HK-2 (cell line): ENCODE results near the gene DNAJC10.

ENCODE experiments used
- DNase-seq: peaks from one replicate; pipeline ENCODE4 v3.0.0-alpha.2; 2018; ENCODE audit not compliant: unreplicated experiment

Gene DNAJC10

GRCh38 chr2:182834293-182834692, 118.2 kb downstream of the DNAJC10 start:
- DNase-seq, result no peak

- DNase-seq, result no peak
These were observed 120.4 kb downstream of the DNAJC10 start for GRCh38 chr2:182836451-182836850.
